ENCODE measurements around the gene SLC25A14. TPM values are rescaled to one million over a fixed set of nuclear protein-coding genes. Genes with fewer than 3 reads are reported as not detected.

Gene SLC25A14

GRCh38 chrX:130418066-130418465 is 78.3 kb downstream of the SLC25A14 start:
- H3K9ac ChIP-seq (ENCODE audit: low read length): no peak overlapping the region
- H3K14ac ChIP-seq (ENCODE audit: low read length in 2 of 2): no peak overlapping the region
- no peak overlapping the region for H2AFZ ChIP-seq (ENCODE audit: low read depth, low read length)
- no peak overlapping the region for H2BK5ac ChIP-seq (ENCODE audit: low read depth, low read length, poor library complexity, severe bottlenecking)
- H2AK5ac ChIP-seq (ENCODE audit: low read length, severe bottlenecking): no peak overlapping the region
- no peaks in the 10 kb centered on the region for H3K4me1 ChIP-seq (ENCODE audit: control insufficient read depth, insufficient read depth, low read depth, low read length)
- no peak overlapping the region for H3K4me3 ChIP-seq (ENCODE audit: insufficient read depth in 1 of 2, low read depth in 1 of 2, low read length in 2 of 2)
- H2BK120ac ChIP-seq (ENCODE audit: low read depth, low read length): no peak overlapping the region
- no peak overlapping the region for H2BK12ac ChIP-seq (ENCODE audit: low read length in 2 of 2)
- H3K79me1 ChIP-seq (replicated peaks; ENCODE audit: low read length, poor library complexity, severe bottlenecking): no peaks in the 10 kb centered on the region
- H4K91ac ChIP-seq (ENCODE audit: low read length): no peak overlapping the region
- no peak overlapping the region for H4K8ac ChIP-seq (ENCODE audit: low read length)
- H2BK15ac ChIP-seq (ENCODE audit: low read depth, poor library complexity, severe bottlenecking): no peak overlapping the region
- no peak overlapping the region for H3K23ac ChIP-seq (ENCODE audit: low read length in 2 of 2)
- H3K27ac ChIP-seq (ENCODE audit: low read length, poor library complexity, severe bottlenecking): no peak overlapping the region
- WGBS: 91% methylated on average over 2 of the region's 2 CpGs
- H3K18ac ChIP-seq (ENCODE audit: low read depth in 1 of 2, low read length in 2 of 2): no peak overlapping the region
- H3K9me3 ChIP-seq (ENCODE audit: control insufficient read depth, low read length): no peaks in the 10 kb centered on the region
- peaks cover 9 to 13% of the 10 kb centered on the region in 2 experiments for H3K36me3 ChIP-seq (ENCODE audit: control insufficient read depth in 1 of 2, insufficient read depth in 2 of 2, low read depth in 1 of 2, low read length in 2 of 2)
- no peak for DNase-seq
- no peaks in the 10 kb centered on the region for H3K27me3 ChIP-seq (ENCODE audit: control insufficient read depth in 1 of 2, insufficient read depth in 1 of 2, low read length in 2 of 2)
- H3K4ac ChIP-seq (ENCODE audit: low read depth in 1 of 2, low read length in 2 of 2): no peak overlapping the region
- H3K4me2 ChIP-seq (ENCODE audit: low read length, poor library complexity, severe bottlenecking): no peak overlapping the region

- no peak overlapping the region for H2BK12ac ChIP-seq (ENCODE audit: low read length in 2 of 2)
Observed at GRCh38 chrX:130418740-130419139, 79.0 kb downstream of the SLC25A14 start.

GRCh38 chrX:130419263-130419662 is 79.5 kb downstream of the SLC25A14 start:
- no peak overlapping the region for H3K27ac ChIP-seq (ENCODE audit: low read length, poor library complexity, severe bottlenecking)
- DNase-seq: no peak
- no peak overlapping the region for H3K14ac ChIP-seq (ENCODE audit: low read length in 2 of 2)
- H2AFZ ChIP-seq (ENCODE audit: low read depth, low read length): no peak overlapping the region
- no peak overlapping the region for H3K4ac ChIP-seq (ENCODE audit: low read depth in 1 of 2, low read length in 2 of 2)
- H2BK5ac ChIP-seq (ENCODE audit: low read depth, low read length, poor library complexity, severe bottlenecking): no peak overlapping the region
- no peaks in the 10 kb centered on the region for H3K79me1 ChIP-seq (replicated peaks; ENCODE audit: low read length, poor library complexity, severe bottlenecking)
- H4K8ac ChIP-seq (ENCODE audit: low read length): no peak overlapping the region
- peaks cover 0 to 3% of the 10 kb centered on the region in 2 experiments for H3K27me3 ChIP-seq (ENCODE audit: control insufficient read depth in 1 of 2, insufficient read depth in 1 of 2, low read length in 2 of 2)
- WGBS: 95% methylated on average over 1 of the region's 2 CpGs
- no peak overlapping the region for H2AK5ac ChIP-seq (ENCODE audit: low read length, severe bottlenecking)
- H3K4me2 ChIP-seq (ENCODE audit: low read length, poor library complexity, severe bottlenecking): no peak overlapping the region
- no peak overlapping the region for H2BK15ac ChIP-seq (ENCODE audit: low read depth, poor library complexity, severe bottlenecking)
- no peak overlapping the region for H3K9ac ChIP-seq (ENCODE audit: low read length)
- H3K4me3 ChIP-seq (ENCODE audit: insufficient read depth in 1 of 2, low read depth in 1 of 2, low read length in 2 of 2): no peak overlapping the region
- no peak overlapping the region for H2BK12ac ChIP-seq (ENCODE audit: low read length in 2 of 2)
- no peaks in the 10 kb centered on the region for H3K9me3 ChIP-seq (ENCODE audit: control insufficient read depth, low read length)
- H3K36me3 ChIP-seq (ENCODE audit: control insufficient read depth in 1 of 2, insufficient read depth in 2 of 2, low read depth in 1 of 2, low read length in 2 of 2): peaks cover 8 to 13% of the 10 kb centered on the region in 2 experiments
- H2BK120ac ChIP-seq (ENCODE audit: low read depth, low read length): no peak overlapping the region
- H3K4me1 ChIP-seq (ENCODE audit: control insufficient read depth, insufficient read depth, low read depth, low read length): no peaks in the 10 kb centered on the region
- H3K23ac ChIP-seq (ENCODE audit: low read length in 2 of 2): no peak overlapping the region
- no peak overlapping the region for H3K18ac ChIP-seq (ENCODE audit: low read depth in 1 of 2, low read length in 2 of 2)
- H4K91ac ChIP-seq (ENCODE audit: low read length): no peak overlapping the region

More at GRCh38 chrX:130418740-130419139, 79.0 kb downstream of the SLC25A14 start:
- H3K4me2 ChIP-seq (ENCODE audit: low read length, poor library complexity, severe bottlenecking): no peak overlapping the region
- H3K9ac ChIP-seq (ENCODE audit: low read length): no peak overlapping the region
- no peak overlapping the region for H4K91ac ChIP-seq (ENCODE audit: low read length)
- no peak overlapping the region for H3K27ac ChIP-seq (ENCODE audit: low read length, poor library complexity, severe bottlenecking)
- no peak overlapping the region for H3K18ac ChIP-seq (ENCODE audit: low read depth in 1 of 2, low read length in 2 of 2)
- no peak overlapping the region for H3K23ac ChIP-seq (ENCODE audit: low read length in 2 of 2)
- no peaks in the 10 kb centered on the region for H3K9me3 ChIP-seq (ENCODE audit: control insufficient read depth, low read length)
- H3K79me1 ChIP-seq (replicated peaks; ENCODE audit: low read length, poor library complexity, severe bottlenecking): no peaks in the 10 kb centered on the region
- no peak overlapping the region for H2AK5ac ChIP-seq (ENCODE audit: low read length, severe bottlenecking)
- WGBS: 100% methylated on average over 1 of the region's 4 CpGs
- no peak overlapping the region for H3K14ac ChIP-seq (ENCODE audit: low read length in 2 of 2)
- H3K27me3 ChIP-seq (ENCODE audit: control insufficient read depth in 1 of 2, insufficient read depth in 1 of 2, low read length in 2 of 2): no peaks in the 10 kb centered on the region
- peaks cover 8 to 13% of the 10 kb centered on the region in 2 experiments for H3K36me3 ChIP-seq (ENCODE audit: control insufficient read depth in 1 of 2, insufficient read depth in 2 of 2, low read depth in 1 of 2, low read length in 2 of 2)
- H2BK120ac ChIP-seq (ENCODE audit: low read depth, low read length): no peak overlapping the region
- H3K4me3 ChIP-seq (ENCODE audit: insufficient read depth in 1 of 2, low read depth in 1 of 2, low read length in 2 of 2): no peak overlapping the region
- no peak overlapping the region for H4K8ac ChIP-seq (ENCODE audit: low read length)
- H2BK5ac ChIP-seq (ENCODE audit: low read depth, low read length, poor library complexity, severe bottlenecking): no peak overlapping the region
- no peak overlapping the region for H3K4ac ChIP-seq (ENCODE audit: low read depth in 1 of 2, low read length in 2 of 2)
- no peak for DNase-seq
- no peak overlapping the region for H2AFZ ChIP-seq (ENCODE audit: low read depth, low read length)
- no peak overlapping the region for H2BK15ac ChIP-seq (ENCODE audit: low read depth, poor library complexity, severe bottlenecking)
- H3K4me1 ChIP-seq (ENCODE audit: control insufficient read depth, insufficient read depth, low read depth, low read length): no peaks in the 10 kb centered on the region

Small RNA genes lying within 50 kb of the gene (small RNA-seq; reads per million reads assigned to genes)
- not detected for gene AL035423.1 (ENCODE audit: low read depth)
- not detected for gene RNU6-1130P (ENCODE audit: low read depth)

All from mesenchymal stem cell (in vitro differentiated cells and primary cell).